Medulla oblongata (tissue), 1 donor: Measurements from ENCODE around the gene OR10H4.
"Not testable (repeated sequence)": the region's sequence is repeated elsewhere in the genome, so short reads cannot be mapped to it uniquely, and the experiment has no call there.

Source experiments
- DNase-seq: peaks from one replicate; pipeline ENCODE4 v3.0.0-alpha.2; 2015; ENCODE audit errors: extremely low spot score

Gene OR10H4

GRCh38 chr19:15944401-15944800, 4.4 kb upstream of the OR10H4 start:
- DNase-seq = no peak

- DNase-seq = no peak
Observed at GRCh38 chr19:15945301-15945700, 3.5 kb upstream of the OR10H4 start.

DNA sequence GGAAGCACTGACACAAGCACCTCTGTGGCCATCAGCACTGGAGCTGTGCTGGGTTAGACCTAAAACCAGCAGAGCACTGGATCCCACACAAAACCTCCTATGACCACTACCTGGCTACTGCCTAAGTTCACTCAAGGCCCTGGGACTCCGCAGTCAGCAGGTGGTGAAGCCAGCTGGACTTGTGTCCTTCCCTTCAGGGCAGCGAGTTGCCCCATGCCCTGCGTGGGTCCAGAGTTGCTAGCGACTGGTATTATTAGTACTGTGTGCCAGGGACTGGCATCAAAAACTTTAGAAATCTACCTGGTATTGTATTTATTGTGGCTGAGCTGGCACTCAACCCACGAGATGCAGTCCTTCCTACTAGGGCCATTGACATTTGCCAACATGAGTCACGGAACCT, 6.0 kb downstream of the OR10H4 start:
- no peak for DNase-seq

GRCh38 chr19:15962319-15962718, 13.5 kb downstream of the OR10H4 start:
- no peak for DNase-seq

- no peak for DNase-seq
Observed at GRCh38 chr19:15964231-15964630, 15.4 kb downstream of the OR10H4 start.

DNA sequence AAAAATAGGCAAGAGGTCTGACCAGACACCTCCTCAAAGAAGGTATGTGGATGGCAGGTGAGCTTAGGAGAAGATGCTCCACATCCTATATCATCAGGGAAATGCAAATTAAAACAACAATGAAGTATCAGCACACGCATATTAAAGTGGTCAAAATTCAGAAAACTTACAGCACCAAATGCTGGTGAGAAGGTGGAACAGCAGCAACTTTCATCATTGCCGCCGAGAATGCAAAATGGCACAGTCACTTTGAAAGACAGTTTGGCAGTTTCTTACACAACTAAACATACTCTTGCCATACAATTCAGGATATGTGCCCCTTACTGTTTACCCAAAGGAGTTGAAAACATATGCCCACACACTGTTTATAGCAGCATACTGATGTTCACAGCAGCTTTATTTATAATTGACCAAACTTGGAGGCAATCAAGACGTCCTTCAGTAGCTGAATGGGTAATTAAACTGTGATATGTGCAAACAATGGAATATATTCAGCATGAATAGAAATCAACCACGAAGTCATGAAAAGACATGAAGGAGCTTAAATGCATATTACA, 22.5 kb downstream of the OR10H4 start:
- no peak for DNase-seq

DNA sequence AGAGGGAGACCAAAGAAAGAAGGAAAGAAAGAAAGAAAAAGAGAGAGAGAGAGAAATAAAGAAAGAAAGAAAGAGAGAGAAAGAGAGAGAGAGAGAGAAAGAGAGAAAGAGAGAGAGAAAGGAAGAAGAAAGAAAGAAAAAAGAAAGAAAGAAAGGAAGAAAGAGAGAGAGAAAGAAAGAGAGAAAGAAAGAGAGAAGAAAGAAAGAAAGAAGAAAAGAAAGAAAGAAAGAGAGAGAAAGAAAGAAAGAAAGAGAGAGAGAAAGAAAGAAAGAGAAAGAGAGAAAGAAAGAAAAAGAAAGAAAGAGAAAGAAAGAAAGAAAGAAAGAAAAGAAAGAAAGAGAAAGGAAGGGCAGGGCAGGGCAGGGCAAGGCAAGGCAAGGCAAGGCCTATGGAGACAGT, 23.2 kb downstream of the OR10H4 start:
- DNase-seq = not testable (repeated sequence)

- DNase-seq = no peak
Observed at GRCh38 chr19:15974856-15975255, 26.0 kb downstream of the OR10H4 start.

GRCh38 chr19:15976836-15977689, 28.3 kb downstream of the OR10H4 start:
- no peak for DNase-seq

- no peak for DNase-seq
Observed at GRCh38 chr19:15977690-15978089, 28.9 kb downstream of the OR10H4 start.

DNA sequence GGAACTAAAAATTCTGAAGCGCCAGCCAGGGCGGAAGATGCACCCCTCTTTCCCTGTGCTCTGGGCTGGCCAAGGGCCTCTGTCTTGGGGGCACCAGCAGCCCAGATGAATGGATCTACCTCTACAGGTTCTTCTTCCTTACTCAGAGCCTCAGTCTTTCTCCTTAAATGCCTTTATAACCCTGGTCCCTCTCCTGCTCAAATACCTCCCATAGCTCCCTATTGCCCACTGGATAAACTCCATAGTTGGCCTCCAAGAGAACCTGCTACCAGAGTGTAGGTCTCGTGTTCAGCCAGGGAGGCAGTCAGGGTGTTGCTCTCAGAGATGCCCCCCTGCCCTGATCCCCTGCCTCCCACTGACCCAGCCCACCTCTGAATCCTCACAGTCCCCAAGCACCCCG, 30.5 kb downstream of the OR10H4 start:
- DNase-seq = no peak

GRCh38 chr19:15985831-15986230, 37.0 kb downstream of the OR10H4 start:
- DNase-seq = not testable (repeated sequence)

- no peak for DNase-seq
Observed at GRCh38 chr19:15986701-15987100, 37.9 kb downstream of the OR10H4 start.

DNA sequence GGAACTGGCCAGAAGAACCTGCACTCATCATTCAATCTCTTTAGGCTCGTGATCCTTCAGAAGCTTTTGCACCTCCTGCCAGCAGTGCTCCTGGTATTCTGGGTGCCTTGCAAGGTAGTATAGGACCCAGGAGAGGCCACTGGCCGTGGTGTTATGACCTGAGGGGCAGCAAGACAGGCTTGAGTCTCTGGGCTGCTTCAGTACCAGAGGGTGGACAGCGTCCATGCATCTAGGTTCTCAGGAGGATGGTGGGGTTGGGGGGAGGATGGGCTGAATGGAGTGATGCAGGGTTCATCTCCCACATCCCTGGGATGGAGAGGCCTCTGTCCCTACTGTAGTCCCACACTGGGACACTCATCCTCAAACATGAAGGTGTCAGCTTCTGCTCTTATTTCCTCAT, 41.1 kb downstream of the OR10H4 start:
- DNase-seq = no peak

DNA sequence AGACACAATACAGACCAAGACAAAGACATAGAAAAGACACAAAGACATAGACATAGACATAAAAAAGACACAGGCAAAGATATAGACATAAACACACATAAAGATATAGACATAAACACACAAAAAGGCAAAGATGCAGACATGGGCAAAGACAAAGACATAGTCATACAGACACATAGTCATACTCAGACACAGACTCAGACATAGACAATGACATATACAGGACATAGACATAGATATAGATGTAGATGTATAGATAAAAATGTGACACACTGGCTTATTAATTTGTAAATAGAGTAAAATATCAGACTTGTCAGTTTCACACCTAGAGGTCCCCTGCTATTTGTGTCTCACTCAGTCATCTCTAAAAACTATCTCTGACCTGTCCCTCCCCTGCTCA, 42.8 kb downstream of the OR10H4 start:
- DNase-seq = no peak

- DNase-seq = no peak
Observed at GRCh38 chr19:15992014-15992413, 43.2 kb downstream of the OR10H4 start.

- no peak for DNase-seq
Observed at GRCh38 chr19:15995536-15995935, 46.7 kb downstream of the OR10H4 start.

- no peak for DNase-seq
Observed at GRCh38 chr19:15998166-15998565, 49.4 kb downstream of the OR10H4 start.
